Testis (tissue), 2 donors: ENCODE measurements around the gene DYNLL2.

Experiments used
- CTCF ChIP-seq, 3 experiments: fragments of 450-650 bp in 2 of 3; fragments of 200-600 bp in 1 of 3; sonication (generic) in 1 of 3; IDR thresholded peaks; one replicate each; pipeline ENCODE4 v1.5.1; 2016 to 2019; ENCODE audit warnings: antibody characterized with exemption in 3 of 3, mild to moderate bottlenecking in 2 of 3, moderate library complexity in 1 of 3
- POLR2A ChIP-seq: fragments of 450-650 bp; IDR thresholded peaks from one replicate; pipeline ENCODE4 v1.6.1; 2017; ENCODE audit warnings: antibody characterized with exemption, mild to moderate bottlenecking, moderate library complexity

DNA sequence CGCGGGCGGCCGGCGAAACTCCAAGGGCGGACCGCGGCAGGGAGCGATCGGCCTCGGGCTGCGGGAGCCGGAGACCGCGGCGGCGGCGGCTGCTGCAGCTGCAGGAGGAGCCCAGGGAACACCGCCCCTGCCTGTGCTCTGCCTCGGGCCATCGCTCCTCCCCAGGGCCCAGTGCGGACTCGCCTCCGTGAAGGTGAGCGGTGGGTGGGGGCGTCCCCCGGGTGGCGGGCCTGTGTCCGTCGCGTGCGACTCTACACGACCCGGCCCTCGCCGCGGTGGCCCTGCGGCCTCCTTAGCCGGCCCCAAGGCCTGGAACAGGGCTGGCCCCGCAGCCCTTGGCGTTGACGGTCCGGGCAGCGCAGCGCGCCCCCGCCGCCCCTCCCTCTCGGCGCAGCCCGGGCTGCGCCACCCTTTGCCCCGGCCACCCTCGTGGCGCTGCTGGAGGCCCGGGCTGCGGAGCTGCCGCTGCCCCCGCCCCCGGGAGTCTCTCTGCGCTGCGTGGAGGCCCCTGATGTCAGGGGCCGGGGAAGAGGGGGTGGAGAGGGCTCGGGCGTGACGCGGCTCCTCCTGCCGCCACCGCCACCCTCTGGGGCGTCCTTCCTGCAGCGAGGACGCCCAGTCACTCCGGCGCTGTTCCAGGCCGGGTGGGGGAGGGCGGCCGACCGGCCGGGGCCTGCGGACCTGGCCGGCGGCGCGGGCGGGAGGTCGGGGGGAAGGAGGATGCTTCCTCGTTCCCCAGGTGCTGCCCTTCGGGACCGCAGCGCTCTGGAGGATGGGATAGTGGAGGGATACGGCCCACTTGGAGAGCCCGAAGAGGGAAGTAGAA, 485 bp downstream of the DYNLL2 start:
- TF ChIP-seq CTCF (IDR thresholded peaks at IDR 0.05) (no peak), POLR2A (no peak)
